HepG2 (cell line): Measurements from ENCODE around the gene HSD11B1L. TPM values are rescaled to one million over a fixed set of nuclear protein-coding genes. Genes with fewer than 3 reads are reported as not detected.

Experiments
- CBX1 ChIP-seq: IDR thresholded peaks from one replicate; pipeline ENCODE4 v1.6.1; 2016; ENCODE audit warnings: antibody characterized with exemption, low read depth
- DR1 ChIP-seq: sonication (generic); formaldehyde crosslinking; IDR thresholded peaks from 2 replicates; pipeline ENCODE4 v1.8.0; 2021; ENCODE audit warnings: mild to moderate bottlenecking, missing genetic modification reagents, inconsistent platforms
- ESRRA ChIP-seq: sonication (generic); formaldehyde crosslinking; IDR thresholded peaks from 2 replicates; pipeline ENCODE4 v1.5.1; 2020; ENCODE audit warnings: mild to moderate bottlenecking, low read depth, missing genetic modification reagents
- LCORL ChIP-seq, 2 experiments: fragments of 450-650 bp in 1 of 2; sonication (generic) in 1 of 2; formaldehyde crosslinking in 1 of 2; IDR thresholded peaks; 2 replicates each; pipeline versions ENCODE4 v1.5.0 to v1.6.1; 2017 to 2020; ENCODE audit warnings: antibody characterized with exemption in 1 of 2, missing genetic modification reagents in 1 of 2
- NCOA5 ChIP-seq: sonication (generic); formaldehyde crosslinking; IDR thresholded peaks from 2 replicates; pipeline ENCODE4 v1.4.0; 2020; ENCODE audit warnings: missing genetic modification reagents
- NPAS2 ChIP-seq: sonication (generic); formaldehyde crosslinking; IDR thresholded peaks from 2 replicates; pipeline ENCODE4 v1.8.0; 2022; ENCODE audit warnings: mild to moderate bottlenecking, missing genetic modification reagents, borderline replicate concordance
- RFX3 ChIP-seq: IDR thresholded peaks from 2 replicates; pipeline ENCODE4 v1.6.1; 2016; ENCODE audit warnings: missing biosample characterization, missing genetic modification reagents
- TIGD3 ChIP-seq: sonication (generic); formaldehyde crosslinking; IDR thresholded peaks from 2 replicates; pipeline ENCODE4 v1.5.1; 2020; ENCODE audit warnings: mild to moderate bottlenecking, missing genetic modification reagents, borderline replicate concordance
- XRCC5 ChIP-seq: fragments of 200-400 bp; formaldehyde crosslinking; optimal IDR thresholded peaks from 2 replicates; pipeline ENCODE3; 2017; ENCODE audit warnings: mild to moderate bottlenecking, low read length
- ZBTB43 ChIP-seq: sonication (generic); formaldehyde crosslinking; conservative IDR thresholded peaks from 2 replicates; pipeline ENCODE4 v1.4.0; 2020; ENCODE audit warnings: missing genetic modification reagents
- ZNF136 ChIP-seq: sonication (generic); formaldehyde crosslinking; IDR thresholded peaks from 2 replicates; pipeline ENCODE4 v1.8.1; 2022; ENCODE audit warnings: low read depth, mild to moderate bottlenecking, moderate library complexity, missing genetic modification reagents
- ZNF280D ChIP-seq: sonication (generic); formaldehyde crosslinking; IDR thresholded peaks from 2 replicates; pipeline ENCODE4 v1.5.1; 2020; ENCODE audit warnings: mild to moderate bottlenecking, missing genetic modification reagents
- ZNF337 ChIP-seq: sonication (generic); formaldehyde crosslinking; IDR thresholded peaks from 2 replicates; pipeline ENCODE4 v1.5.1; 2020; ENCODE audit warnings: missing genetic modification reagents, low read depth, mild to moderate bottlenecking, borderline replicate concordance
- ZNF556 ChIP-seq: sonication (generic); formaldehyde crosslinking; IDR thresholded peaks from 2 replicates; pipeline ENCODE4 v1.4.0; 2020; ENCODE audit warnings: mild to moderate bottlenecking, missing genetic modification reagents, borderline replicate concordance
- ZNF577 ChIP-seq: sonication (generic); formaldehyde crosslinking; IDR thresholded peaks from 2 replicates; pipeline ENCODE4 v1.4.0; 2020; ENCODE audit warnings: mild to moderate bottlenecking, low read depth, missing genetic modification reagents, borderline replicate concordance
- ZNF670 ChIP-seq: sonication (generic); formaldehyde crosslinking; IDR thresholded peaks from 2 replicates; pipeline ENCODE4 v1.8.0; 2022; ENCODE audit warnings: mild to moderate bottlenecking, missing genetic modification reagents, borderline replicate concordance
- ZNF749 ChIP-seq: sonication (generic); formaldehyde crosslinking; IDR thresholded peaks from 2 replicates; pipeline ENCODE4 v1.8.0; 2022; ENCODE audit warnings: mild to moderate bottlenecking, missing genetic modification reagents, moderate library complexity, borderline replicate concordance
- ZNF770 ChIP-seq: sonication (generic); formaldehyde crosslinking; IDR thresholded peaks from 2 replicates; pipeline ENCODE4 v1.5.0; 2020; ENCODE audit warnings: mild to moderate bottlenecking, missing genetic modification reagents
- ZNF883 ChIP-seq: sonication (generic); formaldehyde crosslinking; IDR thresholded peaks from 2 replicates; pipeline ENCODE4 v1.5.1; 2020; ENCODE audit warnings: mild to moderate bottlenecking, missing genetic modification reagents; ENCODE audit errors: not compliant biosample characterization
- polyA plus RNA-seq, 8 experiments: library from polyadenylated mRNA; depleted of rRNA in 3 of 8; stranded (reverse) in 7 of 8; unstranded in 1 of 8; fragments of >200 nt; fragmentation: Illumina TruSeq in 4 of 8; extraction: Trizol in 4 of 8; gene quantifications; 2 replicates each; pipeline versions ENCODE4 v1.2.1 to v1.2.3, GENCODE V29; 2011 to 2016; ENCODE audit warnings: low read depth in 4 of 8, missing spikeins in 1 of 8, mixed read lengths in 1 of 8; ENCODE audit not compliant: insufficient read depth in 1 of 8
- total RNA-seq, 5 experiments: library from RNA; depleted of rRNA; stranded (reverse); fragments of >200 nt; fragmentation: Illumina TruSeq; extraction: Trizol; gene quantifications; 2 replicates each; pipeline ENCODE4 v1.2.3, GENCODE V29; 2016; ENCODE audit warnings: low read depth in 1 of 5

Gene HSD11B1L
- total and polyA plus RNA-seq, 2 of the 13 experiments (the other 11 are each of a cell fraction or from before 2014, with no cell fraction given), result 2.8 to 3.9 TPM

GRCh38 chr19:5680437-5681368 lies at the start of gene HSD11B1L, which contains the start of gene MICOS13 (continued):
- TF ChIP-seq TIGD3 (CRISPR knock-in tag) (no peak), ZNF337 (CRISPR knock-in tag) (no peak), ZNF136 (CRISPR knock-in tag) (no peak; the same call in 1 of the 2 replicates), DR1 (CRISPR knock-in tag) (0 out of 2 replicates have a peak, but pooled peaks have one; percentile 64), ZNF577 (CRISPR knock-in tag) (no peak), ZNF280D (CRISPR knock-in tag) (no peak), NCOA5 (CRISPR knock-in tag) (no peak), ZNF556 (CRISPR knock-in tag) (peak; percentile 89; the same call in 1 of the 2 replicates), LCORL (IDR thresholded peaks at IDR 0.05) (no peak), LCORL (CRISPR knock-in tag; IDR thresholded peaks at IDR 0.05) (peak; percentile 61; the same call in 1 of the 2 replicates), ESRRA (CRISPR knock-in tag) (peak; percentile 57; the same call in 1 of the 2 replicates), ZNF749 (no peak; the same call in 1 of the 2 replicates), ZNF670 (CRISPR knock-in tag) (peak; percentile 88), ZNF883 (CRISPR knock-in tag) (peak; percentile 38), CBX1 (peak; percentile 38), RFX3 (peak; percentile 91), XRCC5 (no peak), ZBTB43 (CRISPR knock-in tag) (no peak), NPAS2 (CRISPR knock-in tag) (no peak), ZNF770 (CRISPR knock-in tag) (no peak)
